Measurements from ENCODE around the gene ATF6B.
"Not testable (repeated sequence)": the region's sequence is repeated elsewhere in the genome, so short reads cannot be mapped to it uniquely, and the experiment has no call there.

DNA sequence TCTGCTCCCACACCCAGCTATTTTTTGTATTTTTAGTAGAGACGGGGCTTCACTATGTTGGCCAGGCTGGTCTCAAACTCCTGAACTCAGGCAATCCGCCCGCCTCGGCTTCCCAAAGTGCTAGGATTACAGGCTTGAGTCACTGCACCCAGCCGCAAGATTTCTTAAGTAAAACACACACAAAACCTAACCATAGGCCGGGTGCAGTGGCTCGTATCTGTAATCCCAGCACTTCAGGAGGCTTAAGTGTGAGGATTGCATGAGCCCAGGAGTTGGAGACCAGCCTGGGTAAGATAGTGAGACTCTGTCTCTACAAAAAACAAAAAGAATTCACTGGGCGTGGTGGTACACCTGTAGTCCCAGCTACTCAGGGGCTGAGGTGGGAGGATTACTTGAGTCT, 27.8 kb downstream of the ATF6B start:
- TF ChIP-seq, protein P1, sequence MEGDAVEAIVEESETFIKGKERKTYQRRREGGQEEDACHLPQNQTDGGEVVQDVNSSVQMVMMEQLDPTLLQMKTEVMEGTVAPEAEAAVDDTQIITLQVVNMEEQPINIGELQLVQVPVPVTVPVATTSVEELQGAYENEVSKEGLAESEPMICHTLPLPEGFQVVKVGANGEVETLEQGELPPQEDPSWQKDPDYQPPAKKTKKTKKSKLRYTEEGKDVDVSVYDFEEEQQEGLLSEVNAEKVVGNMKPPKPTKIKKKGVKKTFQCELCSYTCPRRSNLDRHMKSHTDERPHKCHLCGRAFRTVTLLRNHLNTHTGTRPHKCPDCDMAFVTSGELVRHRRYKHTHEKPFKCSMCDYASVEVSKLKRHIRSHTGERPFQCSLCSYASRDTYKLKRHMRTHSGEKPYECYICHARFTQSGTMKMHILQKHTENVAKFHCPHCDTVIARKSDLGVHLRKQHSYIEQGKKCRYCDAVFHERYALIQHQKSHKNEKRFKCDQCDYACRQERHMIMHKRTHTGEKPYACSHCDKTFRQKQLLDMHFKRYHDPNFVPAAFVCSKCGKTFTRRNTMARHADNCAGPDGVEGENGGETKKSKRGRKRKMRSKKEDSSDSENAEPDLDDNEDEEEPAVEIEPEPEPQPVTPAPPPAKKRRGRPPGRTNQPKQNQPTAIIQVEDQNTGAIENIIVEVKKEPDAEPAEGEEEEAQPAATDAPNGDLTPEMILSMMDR (IDR thresholded peaks at IDR 0.05), result not testable (repeated sequence)
- TF ChIP-seq EP300, POLR2AphosphoS5 (IDR thresholded peaks at IDR 0.05): not testable (repeated sequence)

Measured in gastroesophageal sphincter (tissue), 3 donors.